ENCODE data around the gene DZIP1.

DNA sequence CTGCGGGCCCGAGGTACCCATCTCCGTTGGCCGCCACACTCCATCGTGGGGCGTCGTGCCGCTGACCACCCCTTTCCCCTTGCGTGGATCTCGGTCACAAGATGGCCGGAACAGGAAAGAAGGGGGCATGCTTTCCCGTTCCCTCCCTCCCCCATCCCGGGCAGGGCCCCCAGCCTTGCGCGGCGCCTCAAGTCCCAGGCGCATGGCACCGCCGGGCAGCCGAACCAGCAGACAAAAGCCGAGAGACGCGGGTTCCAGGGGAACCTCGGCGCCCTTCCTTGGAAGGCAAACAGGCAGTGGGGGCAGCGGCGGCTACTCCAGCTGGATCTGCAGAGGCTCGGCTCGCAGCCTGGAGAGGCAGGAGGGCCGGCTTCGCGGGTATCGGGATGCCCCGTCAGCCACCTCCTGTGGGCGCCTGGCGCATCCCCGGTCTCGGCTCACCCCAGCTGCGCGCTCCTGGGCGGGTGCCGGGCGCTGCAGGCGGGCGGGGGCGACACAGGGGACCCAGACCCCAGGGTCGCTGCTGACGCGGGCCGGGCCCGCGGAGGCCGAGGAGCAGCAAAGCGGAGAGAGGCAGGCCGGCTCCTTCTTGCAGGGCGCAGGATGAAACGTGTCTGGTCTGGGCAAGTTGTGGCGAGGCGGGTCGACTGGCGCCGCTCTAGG, 439 bp downstream of the DZIP1 start:
- no peak for TF ChIP-seq CTCF (optimal IDR thresholded peaks at IDR 0.05 in 1 of 3, IDR thresholded peaks at IDR 0.05 in 1 of 3, conservative IDR thresholded peaks at IDR 0.05 in 1 of 3; ENCODE audit: extremely low read depth in 1 of 3, insufficient read depth in 2 of 3, low read length in 3 of 3)
- TF ChIP-seq EZH2 (IDR thresholded peaks at IDR 0.05; ENCODE audit: low read length): no peak
